Measurements from ENCODE around the gene DLD.

Gene DLD

DNA sequence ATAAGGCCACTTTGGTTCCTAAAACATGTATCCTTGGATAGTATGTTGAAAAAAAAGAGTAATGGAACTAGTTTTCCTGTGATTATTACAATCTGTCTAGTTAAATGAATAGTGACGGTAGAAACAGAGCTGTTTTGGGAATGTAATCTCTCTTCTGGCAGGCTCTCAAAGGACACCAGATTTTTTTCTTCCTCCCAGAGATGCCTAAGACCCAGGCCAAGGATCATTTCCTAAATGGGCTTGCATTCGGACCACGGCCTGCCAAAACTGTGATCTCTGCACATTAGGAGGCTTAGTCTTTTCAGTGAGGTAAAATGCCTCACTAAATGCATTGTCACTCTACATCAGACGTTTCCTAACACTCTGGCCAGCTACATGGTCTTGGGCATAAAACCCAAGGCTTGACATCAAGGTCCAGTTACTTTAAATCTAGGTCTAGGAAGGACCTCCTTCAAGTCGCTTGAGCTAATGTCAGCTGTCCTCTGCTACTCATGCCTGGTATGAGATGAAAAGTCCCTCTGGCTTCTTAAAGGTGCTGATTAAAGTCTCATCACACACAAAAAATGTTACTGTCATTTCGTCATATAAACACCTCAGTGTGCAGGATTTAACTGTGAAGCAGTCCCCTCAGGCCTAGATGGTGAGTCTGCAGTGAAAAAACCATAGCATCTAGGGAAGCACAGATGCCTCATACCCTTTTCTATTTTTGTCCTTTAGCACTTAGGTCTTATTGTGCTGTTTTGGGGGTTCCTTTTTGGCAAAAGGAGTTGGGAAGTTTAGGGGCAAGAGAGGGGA lies 47.7 kb downstream of the DLD start:
- TF ChIP-seq GATA1 (IDR thresholded peaks at IDR 0.05; ENCODE audit: low read depth, low read length) (no peak), POLR2A (IDR thresholded peaks at IDR 0.05; ENCODE audit: low read length) (no peak)
- DNase-seq = no peak

DNA sequence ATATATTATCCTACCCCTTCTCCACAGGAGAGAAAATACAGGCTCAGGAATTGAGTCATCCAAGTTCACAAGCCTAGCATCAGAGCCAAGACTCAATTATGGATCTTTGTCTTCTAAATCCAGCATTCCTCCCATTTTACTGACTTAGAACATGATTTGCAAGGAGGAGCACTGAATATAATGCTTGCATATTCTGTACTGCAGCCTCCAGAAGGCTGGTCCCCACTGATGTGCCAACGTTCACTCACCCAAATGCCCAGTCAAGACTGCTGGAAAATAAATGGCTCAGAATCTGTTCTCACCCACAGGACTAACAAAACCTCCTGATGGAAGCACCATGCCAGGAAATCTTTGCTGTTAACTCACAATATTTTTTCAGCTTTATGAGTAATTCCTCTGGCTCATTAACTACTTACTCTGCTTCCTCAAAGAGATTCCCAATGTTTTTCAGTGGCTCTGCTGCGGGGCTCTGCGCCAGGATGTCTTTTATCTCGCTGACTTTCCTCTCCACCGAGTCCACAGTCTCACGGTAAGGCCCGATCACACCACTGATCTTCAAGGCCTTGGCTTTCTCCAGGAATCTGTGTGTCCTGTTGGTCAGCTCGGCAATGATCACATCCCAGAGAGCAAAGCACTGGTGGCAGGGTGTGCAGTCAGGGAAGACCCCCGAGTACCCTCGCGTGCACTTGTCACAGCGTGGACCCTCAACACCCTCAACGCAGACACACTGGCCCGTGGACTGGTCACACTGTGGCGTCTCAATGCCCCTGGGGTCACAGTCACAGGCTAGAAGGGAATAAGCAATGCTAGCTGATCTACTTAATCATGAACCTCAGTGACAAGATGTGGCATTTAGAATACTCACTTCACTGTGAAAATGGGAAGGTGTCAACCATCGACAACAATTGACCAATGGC lies 48.8 kb downstream of the DLD start:
- no peak for DNase-seq

DNA sequence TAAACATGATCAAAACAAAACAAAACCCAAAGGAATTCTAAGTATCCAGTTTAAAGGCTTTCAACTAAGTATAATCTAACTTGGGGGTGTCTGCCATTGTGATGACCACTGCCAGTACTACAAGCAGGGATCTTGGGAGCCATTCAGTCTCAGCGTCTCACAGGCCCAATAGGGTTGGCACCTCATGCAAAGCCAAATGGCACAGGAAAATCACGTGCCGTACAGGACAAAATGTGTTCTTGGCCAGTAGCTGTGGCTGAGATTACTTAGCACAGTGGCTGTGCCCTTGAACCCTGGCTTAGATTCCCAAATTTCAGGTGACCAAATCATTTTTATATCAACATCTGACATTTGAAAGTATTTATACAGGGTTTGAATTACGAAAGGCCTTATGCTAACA lies 50.0 kb downstream of the DLD start:
- TF ChIP-seq POLR2A (IDR thresholded peaks at IDR 0.05; ENCODE audit: low read length) (no peak), GATA1 (IDR thresholded peaks at IDR 0.05; ENCODE audit: low read depth, low read length) (no peak)
- no peak for DNase-seq

More for the DNA sequence above, 48.8 kb downstream of the DLD start:
- no peak for TF ChIP-seq GATA1 (IDR thresholded peaks at IDR 0.05; ENCODE audit: low read depth, low read length)
- TF ChIP-seq POLR2A (IDR thresholded peaks at IDR 0.05; ENCODE audit: low read length) = no peak

DNA sequence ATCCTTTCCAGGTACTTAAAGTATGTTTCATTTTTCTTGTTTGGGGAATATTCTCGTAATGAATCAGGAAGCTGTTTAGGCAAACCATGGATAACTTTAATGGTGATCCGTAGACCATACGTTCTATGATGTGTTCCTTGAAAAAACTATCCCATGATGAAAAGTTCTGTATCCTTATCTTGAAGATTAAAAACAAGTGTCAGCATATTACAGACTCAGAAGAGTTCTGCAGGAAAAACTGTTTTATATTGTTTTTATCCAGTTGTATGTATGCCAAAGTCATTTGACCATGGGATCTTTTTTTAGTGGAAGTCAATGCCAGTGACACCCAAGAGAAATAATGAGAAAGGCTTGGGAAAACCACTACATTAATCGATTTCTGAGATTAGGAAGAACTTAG lies 52.0 kb downstream of the DLD start:
- DNase-seq = no peak
- TF ChIP-seq POLR2A (IDR thresholded peaks at IDR 0.05; ENCODE audit: low read length) (no peak), GATA1 (IDR thresholded peaks at IDR 0.05; ENCODE audit: low read depth, low read length) (no peak)

DNA sequence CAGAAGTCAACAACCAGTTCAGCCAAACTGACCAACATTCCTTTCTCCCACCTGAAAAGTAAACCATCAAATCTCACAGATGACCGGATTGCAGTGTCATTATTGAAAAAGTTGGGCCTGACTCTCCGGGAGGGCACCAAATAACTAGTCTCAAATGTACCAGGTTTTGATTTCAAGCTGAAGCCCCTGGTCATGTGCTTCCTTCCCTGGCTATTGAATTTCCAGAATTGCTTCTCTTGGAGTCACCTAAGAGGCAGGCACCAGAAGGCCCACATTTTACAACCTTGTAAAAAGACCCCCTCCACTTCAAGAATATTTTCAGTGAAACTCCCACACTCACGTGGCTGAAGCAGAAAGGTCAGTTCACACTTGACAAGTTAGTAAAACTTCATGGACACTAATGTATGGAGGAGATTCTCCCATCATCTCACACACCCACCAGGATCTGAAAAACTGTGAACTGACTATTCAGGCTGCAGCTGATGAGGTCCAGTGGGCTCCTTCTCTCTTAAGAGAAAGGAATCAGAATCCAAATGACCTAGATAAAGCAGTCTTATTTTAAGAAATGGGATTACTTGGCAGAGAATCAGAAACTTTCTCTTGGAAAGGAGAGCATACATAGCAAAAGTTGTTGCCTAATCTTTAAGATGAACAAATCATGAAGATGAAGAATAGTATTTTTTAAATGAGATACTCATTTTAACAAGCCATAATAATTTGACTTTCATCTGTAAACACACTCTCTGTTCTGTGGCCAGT lies 53.6 kb downstream of the DLD start:
- DNase-seq = no peak
- TF ChIP-seq POLR2A (IDR thresholded peaks at IDR 0.05; ENCODE audit: low read length) = no peak
- no peak for TF ChIP-seq GATA1 (IDR thresholded peaks at IDR 0.05; ENCODE audit: low read depth, low read length)

DNA sequence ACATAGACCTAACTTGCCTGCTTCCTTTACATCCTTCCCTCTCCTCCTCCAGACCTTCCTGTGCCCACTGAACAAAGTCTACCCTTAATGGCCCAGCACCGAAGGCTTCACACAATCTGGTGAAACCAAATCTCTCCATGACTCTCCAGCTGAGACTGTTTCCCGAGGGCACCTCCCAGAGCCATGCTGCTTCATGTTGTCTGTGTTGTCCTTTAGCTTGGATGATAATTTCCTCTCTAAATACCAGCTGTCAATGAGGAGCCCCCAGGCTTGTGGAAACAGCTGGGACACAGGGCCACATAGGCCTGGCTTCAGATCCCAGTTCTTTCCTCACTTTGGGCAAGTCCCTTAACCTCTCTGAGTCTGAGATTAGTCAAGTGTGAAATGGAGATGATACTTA lies 54.3 kb downstream of the DLD start:
- no peak for TF ChIP-seq GATA1 (IDR thresholded peaks at IDR 0.05; ENCODE audit: low read depth, low read length)
- no peak for TF ChIP-seq POLR2A (IDR thresholded peaks at IDR 0.05; ENCODE audit: low read length)
- DNase-seq = no peak

DNA sequence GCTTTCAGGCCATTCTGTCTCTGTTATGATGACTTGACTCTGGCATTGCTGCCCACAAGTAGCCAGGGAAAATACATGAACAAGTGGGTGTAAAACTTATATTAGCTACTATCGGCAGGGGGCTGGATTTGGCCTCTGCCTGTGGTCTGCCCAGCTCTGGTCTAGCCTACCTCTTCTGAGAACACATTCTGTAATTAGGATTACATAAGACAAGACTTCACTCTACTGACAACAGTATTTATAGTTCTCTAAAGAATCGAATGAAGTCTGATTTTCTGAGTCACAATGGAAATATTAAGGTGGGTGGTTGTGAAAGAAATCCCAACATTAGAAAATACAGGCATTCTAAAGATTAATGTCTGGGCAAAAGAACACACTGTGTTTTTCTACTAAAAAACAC lies 55.5 kb downstream of the DLD start:
- TF ChIP-seq GATA1 (IDR thresholded peaks at IDR 0.05; ENCODE audit: low read depth, low read length) = no peak
- no peak for TF ChIP-seq POLR2A (IDR thresholded peaks at IDR 0.05; ENCODE audit: low read length)
- no peak for DNase-seq

DNA sequence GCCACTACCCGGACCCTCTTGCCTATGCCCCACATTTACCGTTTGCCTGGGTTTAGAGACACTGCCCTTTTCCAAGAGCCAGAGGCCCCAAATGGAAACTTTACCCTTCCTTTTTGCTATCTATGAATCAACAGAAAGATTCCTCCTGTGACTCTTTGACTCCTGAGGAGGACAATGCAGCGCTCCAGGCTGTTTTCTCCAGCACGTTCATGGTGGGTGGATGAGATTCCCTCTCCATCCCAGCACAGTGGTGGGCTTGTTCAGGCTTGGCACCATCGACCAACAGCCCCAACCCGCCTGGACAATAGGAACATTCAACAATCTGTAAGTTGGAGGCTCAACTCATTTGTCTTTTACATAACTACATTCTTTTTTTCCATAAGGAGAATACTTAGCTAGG lies 55.9 kb downstream of the DLD start:
- no peak for DNase-seq
- TF ChIP-seq GATA1 (IDR thresholded peaks at IDR 0.05; ENCODE audit: low read depth, low read length) (no peak), POLR2A (IDR thresholded peaks at IDR 0.05; ENCODE audit: low read length) (no peak)

DNA sequence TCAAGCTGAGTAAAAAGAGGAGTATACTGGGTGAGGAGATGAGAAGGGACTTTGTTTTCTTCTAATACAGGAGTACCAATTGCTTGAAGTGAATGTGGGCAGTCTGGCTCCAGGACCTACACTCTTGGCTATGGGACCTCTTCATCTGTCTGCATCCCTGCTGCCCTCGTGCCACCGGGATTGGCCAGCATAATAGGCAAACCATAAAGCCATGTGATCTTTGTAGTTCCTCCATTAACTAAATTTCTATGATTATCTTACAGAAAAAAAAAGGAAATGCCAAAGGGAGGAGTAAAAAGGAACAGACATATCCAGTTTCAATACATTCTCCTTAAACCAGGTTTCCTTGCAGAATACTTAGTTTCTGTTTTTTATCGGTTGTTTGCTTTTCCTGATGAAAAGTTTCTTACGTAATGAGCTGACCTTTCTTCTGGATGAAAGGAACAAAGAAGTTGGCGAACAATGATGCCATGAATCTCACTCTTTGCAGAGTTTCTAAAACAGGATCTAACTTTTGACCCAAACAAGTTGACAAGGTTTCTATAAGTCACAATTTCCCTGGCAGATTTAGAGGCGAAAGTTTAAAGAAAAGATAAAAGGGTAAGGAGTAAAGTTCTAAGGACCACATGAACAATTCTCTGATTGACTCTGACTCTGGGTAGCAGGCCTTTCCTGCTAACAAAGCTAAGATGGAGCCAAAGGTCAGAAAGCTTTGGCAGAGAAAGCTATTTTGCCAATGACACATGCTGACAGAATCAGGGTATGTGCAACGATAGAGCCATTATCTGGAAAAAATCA lies 57.9 kb downstream of the DLD start:
- no peak for DNase-seq
- TF ChIP-seq GATA1 (IDR thresholded peaks at IDR 0.05; ENCODE audit: low read depth, low read length) = no peak
- TF ChIP-seq POLR2A (IDR thresholded peaks at IDR 0.05; ENCODE audit: low read length) = no peak

DNA sequence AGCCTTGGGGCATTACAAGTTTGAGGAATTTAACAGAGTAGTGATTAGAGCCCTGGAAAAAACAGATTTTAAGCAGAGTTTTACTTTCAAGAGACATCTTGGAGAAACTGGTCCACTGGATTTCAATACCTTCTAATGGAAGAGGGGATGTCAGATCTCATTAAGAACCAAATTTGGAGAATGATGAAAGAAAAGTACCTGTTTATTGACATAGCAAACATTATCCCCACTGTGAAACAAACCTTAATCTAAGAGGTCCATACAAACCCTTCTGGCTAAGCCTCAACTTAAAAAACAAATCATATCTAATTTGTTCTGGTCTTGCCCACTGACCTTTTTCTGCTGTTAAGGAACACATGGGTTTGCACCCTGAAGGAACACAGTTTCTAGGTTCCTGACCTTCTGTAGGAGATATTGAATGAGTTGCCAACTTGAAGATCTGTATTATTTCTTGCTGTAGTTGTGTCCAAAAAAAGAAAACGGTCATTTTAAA lies 58.5 kb downstream of the DLD start:
- TF ChIP-seq GATA1 (IDR thresholded peaks at IDR 0.05; ENCODE audit: low read depth, low read length) = no peak
- no peak for TF ChIP-seq POLR2A (IDR thresholded peaks at IDR 0.05; ENCODE audit: low read length)

DNA sequence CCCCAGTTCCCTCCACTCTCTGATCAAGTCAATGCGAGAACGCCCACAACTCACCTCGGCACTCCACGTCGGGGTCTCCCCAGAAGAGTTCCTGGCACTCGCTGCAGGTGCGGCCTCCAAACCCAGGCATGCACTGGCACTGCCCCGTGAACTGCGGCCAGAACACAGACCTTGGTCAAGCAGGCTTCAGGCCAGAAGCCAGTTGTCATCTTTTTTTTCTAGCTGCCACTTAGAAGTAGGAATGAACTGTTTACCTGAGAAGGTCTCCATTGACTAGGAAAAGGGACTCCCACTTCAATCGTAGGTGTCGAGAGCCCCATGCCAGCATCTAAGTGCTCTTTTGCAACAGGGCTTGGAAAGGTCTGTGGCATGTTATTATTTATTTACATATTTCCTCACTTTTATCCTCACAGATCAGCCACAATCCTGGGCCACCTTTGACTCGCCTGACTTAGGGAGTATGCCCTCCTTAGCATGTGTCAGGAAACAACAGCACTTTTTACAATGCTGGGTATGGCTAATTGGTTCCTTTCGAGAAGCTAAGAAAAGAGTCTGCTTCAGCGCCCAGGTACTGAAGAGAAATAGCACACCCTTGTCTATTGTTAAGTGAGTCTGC lies 60.3 kb downstream of the DLD start:
- DNase-seq = no peak

More for the DNA sequence above, 58.5 kb downstream of the DLD start:
- no peak for DNase-seq

DNA sequence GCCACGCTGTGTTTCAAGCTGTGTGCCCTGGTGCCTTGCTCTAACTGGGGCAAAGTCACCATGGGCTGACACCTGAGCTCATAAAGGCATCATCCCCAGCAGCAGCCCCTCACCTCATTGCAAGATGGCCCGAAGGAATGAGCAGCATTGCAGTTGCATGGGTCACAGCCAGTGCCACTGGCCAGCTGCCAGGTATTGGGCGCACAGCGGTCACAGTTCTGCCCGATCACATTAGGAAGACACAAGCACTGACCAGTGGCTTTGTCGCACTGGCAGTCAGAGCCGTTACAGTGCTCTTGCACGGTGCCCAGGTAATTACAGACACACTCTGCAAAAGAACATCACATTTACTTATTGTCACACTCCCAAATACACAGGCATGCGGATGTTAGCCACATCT lies 60.9 kb downstream of the DLD start:
- DNase-seq = no peak
- no peak for TF ChIP-seq POLR2A (IDR thresholded peaks at IDR 0.05; ENCODE audit: low read length)
- no peak for TF ChIP-seq GATA1 (IDR thresholded peaks at IDR 0.05; ENCODE audit: low read depth, low read length)

More for the DNA sequence above, 60.3 kb downstream of the DLD start:
- TF ChIP-seq POLR2A (IDR thresholded peaks at IDR 0.05; ENCODE audit: low read length) = no peak
- TF ChIP-seq GATA1 (IDR thresholded peaks at IDR 0.05; ENCODE audit: low read depth, low read length) = no peak

All from erythroblast (primary cell).